CD4-positive, alpha-beta T cell treated with Interferon gamma for 1 hour (primary cell): ENCODE data around the gene EID3.
"Not testable (repeated sequence)": the region's sequence is repeated elsewhere in the genome, so short reads cannot be mapped to it uniquely, and the experiment has no call there.

Experiments used
- DNase-seq: peaks from one replicate; pipeline ENCODE4 v3.0.0-alpha.2; 2020

The EID3 gene

GRCh38 chr12:104313568-104314241 is 10.2 kb downstream of the EID3 start:
- DNase-seq = no peak

GRCh38 chr12:104314242-104314614 is 10.7 kb downstream of the EID3 start:
- DNase-seq = no peak

DNA sequence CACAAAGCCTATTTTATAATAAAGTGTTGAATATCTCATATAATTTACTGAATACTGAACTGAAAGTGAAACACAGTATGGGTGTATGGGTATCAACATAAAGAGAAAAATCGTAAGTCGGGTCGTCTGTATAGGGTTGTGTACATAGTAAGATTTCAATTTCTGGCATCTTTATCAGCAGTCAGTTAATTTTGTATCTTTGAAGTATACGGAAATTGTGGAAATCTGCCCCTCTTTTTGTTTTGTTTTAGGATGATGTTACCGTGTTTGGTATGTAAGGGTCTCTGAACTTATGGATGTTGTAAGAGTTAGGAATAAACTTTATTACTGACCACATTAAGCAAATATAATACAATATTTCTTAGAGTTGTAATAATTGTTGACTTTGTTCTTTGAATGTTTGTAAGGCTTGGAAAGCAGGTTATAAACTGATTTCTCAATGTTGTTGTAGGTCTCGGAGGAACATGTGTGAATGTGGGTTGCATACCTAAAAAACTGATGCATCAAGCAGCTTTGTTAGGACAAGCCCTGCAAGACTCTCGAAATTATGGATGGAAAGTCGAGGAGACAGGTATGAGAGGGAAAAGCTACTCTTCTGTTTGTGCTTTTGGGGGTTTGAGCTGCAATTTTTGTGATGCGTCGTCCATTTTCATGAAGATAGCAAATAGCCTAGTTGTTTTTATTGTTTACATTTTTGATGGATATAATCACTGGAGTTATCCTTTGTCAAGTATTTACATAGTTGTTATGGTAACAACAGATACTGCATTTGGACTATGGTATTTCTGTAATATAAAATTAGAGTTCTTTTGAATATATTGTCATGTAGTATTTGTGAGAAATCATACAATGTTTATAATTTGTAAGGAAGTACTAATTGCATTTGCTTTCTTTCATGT is 12.0 kb downstream of the EID3 start:
- no peak for DNase-seq

DNA sequence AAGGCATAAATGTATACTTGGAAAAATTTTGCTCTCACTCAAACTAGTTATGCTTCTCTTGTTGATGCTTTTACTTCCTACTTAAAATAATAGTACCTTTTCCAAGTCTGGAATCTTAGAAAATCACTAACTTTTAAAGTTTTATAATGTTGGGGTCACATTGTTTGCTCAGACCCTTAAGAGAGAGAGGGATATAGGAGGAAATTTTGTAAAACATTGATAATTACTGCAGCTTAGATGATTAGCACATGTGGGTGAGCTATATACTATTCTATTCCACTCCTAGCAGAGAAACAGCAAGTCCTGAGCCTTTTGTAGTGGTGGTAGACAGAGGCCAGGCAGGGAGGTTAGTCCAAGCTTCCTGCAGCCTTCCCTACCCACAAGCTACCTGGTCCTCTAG is 13.4 kb downstream of the EID3 start:
- no peak for DNase-seq

- no peak for DNase-seq
These were observed 14.1 kb downstream of the EID3 start for GRCh38 chr12:104317538-104318210.

- DNase-seq = no peak
These were observed 15.5 kb downstream of the EID3 start for GRCh38 chr12:104319028-104319427.

DNA sequence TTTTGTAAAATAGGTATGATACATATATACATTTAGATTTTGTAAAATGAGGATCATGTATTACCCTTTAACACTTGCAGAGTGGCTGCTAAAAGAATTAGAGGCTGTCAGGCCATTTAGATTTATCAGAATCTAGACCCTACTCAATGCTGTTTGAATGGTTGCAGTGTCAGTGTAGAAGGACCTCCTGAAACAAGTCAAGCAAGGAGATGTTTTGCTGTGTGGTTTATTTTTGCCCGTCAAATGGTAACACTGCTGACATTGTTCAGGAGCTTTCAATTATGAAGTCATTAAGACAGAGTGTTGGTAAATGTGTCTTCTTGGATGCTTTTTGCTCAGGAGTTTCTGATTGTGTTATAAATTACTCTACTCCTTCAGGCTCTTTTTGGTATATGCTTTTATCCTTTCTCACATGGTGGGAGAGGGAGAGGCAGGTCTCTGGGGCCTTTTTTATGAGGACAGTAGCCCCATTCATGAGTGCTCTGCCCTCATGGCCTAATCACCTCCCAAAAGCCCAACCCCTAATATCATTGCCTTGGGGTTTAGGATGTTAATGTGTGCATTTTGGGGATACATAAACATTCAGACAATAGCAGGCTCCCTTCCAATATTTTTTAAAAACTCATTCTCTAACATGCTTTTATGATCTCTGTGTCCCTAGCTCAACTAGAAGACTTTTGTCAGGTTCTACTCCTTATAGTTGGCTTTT is 16.5 kb downstream of the EID3 start:
- no peak for DNase-seq

GRCh38 chr12:104320627-104321024 is 17.1 kb downstream of the EID3 start:
- no peak for DNase-seq

DNA sequence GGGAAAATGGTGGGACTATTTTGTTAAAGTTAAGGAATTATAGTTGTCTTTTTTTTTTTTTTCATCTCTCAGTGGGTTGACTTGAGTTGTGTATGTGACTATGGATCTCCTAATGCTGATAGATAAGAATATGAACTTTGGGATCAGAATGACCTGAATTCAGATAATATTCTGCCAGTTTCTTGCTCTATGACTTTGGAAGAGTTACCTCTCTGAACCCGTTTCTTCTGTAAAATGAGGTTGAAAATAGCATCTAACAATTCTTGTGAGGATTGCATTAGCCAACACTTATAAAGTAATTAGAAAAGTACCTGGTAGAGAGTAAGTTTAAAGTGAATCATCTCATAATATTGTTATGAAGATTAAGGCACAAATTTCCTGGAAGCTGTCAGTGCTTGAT is 18.4 kb downstream of the EID3 start:
- DNase-seq = no peak

DNA sequence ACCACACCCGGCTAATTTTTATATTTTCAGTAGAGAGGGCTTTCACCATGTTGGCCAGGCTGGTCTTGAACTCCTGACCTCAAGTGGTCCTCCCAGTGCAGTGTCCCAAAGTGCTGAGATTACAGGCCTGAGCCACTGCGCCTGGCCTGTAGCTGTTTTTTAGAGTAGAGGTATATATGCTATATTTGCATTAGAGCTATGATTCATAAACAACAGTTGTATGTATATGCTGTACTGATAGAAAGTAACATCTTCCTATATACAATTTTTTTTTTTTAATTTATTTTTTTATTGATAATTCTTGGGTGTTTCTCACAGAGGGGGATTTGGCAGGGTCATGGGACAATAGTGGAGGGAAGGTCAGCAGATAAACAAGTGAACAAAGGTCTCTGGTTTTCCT is 19.0 kb downstream of the EID3 start:
- not testable (repeated sequence) for DNase-seq

DNA sequence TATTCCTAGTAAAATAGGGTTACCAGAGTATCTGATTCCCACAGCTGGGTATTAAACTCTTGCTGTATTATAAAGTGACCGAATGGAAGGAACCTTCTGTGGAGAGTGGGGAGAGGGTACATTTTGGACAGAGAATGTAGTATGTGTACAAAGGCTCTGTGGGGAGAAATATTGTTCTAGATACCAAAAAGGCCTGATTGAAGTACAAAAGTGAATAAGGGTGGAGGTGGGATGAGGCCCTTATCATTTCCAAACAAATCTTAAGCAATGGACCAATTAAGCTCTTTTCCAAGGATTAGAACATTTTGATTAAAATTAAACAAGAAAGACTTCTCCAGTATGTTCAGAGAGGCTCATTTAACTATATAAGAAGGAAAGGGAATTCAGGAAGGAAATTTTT is 20.4 kb downstream of the EID3 start:
- no peak for DNase-seq

DNA sequence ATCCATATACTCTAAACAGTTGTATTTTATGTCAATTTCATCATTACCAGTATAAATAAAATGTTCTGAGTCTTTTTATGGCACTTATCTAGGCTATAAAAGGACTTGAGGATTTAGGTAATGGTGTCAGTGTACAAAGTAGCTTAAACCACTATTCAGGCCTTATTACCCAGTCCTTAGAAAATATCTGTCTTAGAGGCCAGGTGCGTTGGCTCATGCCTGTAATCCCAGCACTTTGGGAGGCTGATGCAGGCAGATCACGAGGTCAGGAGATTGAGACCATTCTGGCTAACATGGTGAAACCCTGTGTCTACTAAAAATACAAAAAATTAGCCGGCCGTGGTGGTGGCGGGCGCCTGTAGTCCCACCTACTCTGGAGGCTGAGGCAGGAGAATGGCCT is 24.7 kb downstream of the EID3 start:
- DNase-seq = not testable (repeated sequence)

DNA sequence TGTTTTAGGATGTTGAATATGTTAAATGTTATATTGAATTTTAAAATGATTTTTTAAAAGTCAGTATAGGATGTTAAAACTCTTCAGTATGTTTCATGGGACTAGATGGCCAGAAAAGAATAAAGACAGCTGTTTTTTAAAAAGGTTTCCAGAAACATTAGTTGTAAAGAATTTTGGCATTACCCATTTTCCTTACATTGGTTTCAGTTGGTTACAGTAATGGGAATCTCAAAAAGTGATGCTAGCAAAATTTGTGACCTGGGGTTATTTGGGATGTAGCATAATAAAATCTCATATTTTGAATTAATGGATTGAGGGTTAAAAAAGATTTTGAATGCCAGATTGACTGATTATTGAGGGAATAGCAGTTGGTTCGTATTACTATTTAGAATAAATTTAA is 25.3 kb downstream of the EID3 start:
- DNase-seq = no peak

DNA sequence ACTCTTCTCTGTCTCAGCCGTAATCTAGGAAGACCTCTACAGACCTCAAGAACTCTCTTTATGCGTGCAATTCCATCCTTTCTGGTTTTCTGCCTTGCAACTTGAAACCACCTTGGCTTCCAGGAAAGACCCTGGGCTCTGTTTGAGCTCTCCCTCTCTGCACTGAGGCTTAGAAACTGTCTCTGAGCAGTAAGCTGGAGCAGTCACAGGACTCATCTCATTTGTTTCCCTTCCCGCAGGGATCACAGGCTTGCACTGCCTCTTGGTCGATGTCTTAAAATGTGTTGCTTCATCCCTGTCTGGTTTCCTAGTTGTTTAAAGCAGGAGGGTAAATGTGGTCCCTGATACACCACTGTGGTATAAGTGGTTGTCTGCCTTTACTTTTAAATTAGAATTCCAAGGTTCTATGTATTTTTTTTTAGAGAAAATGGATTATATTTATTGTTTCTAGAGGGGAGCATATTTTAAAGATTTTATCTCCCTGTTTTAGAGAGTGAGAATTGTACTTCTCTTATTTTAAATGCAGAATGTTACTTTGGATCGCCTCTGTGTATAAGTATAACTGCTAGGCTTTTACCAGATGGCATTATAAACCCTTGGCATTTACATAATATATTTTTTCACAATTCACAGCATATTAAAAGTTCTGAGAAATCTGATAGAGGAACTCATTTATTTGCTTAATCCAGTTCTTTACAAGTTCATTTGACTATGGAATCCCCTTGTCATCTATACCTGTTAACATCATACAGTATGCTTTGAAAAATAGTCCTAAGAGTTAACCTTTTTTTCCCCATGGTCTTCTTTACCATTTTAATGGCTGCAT is 26.4 kb downstream of the EID3 start:
- no peak for DNase-seq

DNA sequence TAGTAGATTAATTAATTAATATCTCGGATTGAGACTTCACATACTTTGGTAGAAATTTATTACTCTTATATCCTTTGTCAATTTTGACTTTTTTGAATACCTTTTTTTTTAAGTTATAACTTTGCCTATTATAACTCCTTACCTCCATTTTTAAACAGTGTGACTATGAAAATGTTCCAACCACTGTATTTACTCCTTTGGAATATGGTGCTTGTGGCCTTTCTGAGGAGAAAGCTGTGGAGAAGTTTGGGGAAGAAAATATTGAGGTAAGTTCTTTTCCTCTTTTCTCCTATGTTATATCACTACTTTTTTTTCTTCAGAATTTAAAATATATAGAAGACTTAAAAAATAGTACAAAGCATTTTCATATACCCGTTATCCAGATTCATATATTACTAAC is 27.8 kb downstream of the EID3 start:
- DNase-seq = no peak

- not testable (repeated sequence) for DNase-seq
These were observed 28.7 kb downstream of the EID3 start for GRCh38 chr12:104332273-104332672.

GRCh38 chr12:104333692-104334255 is 30.2 kb downstream of the EID3 start:
- DNase-seq = no peak

DNA sequence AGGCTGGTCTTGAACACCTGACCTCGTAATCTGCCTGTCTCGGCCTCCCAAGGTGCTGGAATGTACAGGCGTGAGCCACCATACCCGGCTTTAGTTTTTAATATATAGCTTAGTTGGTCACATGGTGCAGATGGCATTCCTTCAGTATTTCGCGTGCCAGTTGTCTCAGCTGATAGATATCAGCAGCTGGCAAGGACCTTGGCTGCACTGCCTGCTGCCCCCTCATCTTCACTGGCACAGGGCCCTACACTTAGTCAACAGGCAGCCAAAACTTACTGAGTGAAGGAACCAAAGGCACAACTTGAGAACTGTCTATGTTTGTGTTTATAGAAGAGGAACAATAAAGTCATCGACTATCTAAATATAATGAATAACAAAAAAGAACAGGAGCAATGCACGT is 31.0 kb downstream of the EID3 start:
- no peak for DNase-seq

- no peak for DNase-seq
These were observed 32.6 kb downstream of the EID3 start for GRCh38 chr12:104336115-104336514.

DNA sequence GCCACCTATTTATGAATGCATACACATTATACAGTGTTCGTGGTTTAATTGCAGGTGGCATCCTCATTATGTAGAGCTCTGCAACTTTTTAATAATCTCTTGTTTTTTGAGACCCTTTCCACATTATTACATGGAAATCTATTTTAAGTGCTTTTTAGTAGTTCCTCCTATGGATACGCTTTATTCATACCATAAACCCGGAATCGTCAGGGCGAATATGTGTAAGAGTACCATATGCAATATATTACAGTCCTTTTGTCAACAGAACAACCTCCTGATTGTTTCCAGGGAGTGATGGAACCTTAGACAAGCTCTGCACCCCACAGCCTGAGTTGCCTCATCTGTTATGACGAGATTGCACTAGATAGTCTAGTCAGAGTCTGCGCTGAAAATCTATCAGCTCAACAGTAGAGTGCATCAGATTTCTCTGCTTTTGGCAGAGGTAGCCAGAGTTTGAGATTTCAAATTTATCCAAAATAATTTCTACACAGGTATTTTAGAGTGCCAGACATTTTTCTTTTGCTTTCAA is 33.6 kb downstream of the EID3 start:
- DNase-seq = no peak

DNA sequence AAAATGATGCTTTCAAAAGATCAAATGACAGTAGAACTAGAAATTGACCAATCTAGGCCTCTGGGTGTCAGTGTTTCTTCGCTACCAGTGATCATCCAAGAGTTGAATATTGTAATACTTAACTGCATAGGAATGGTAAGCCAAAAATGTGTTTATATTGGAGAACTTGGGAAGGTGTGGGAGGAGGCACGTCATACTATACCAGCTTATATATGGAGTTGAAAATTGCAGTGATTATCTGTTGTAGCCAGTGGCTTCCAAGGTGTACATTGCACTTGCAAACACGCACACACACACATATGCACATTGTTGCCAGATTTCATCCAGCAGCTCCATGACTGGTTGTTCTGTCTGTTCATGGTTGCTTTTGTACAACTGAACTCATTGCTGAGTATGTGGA is 36.1 kb downstream of the EID3 start:
- no peak for DNase-seq

DNA sequence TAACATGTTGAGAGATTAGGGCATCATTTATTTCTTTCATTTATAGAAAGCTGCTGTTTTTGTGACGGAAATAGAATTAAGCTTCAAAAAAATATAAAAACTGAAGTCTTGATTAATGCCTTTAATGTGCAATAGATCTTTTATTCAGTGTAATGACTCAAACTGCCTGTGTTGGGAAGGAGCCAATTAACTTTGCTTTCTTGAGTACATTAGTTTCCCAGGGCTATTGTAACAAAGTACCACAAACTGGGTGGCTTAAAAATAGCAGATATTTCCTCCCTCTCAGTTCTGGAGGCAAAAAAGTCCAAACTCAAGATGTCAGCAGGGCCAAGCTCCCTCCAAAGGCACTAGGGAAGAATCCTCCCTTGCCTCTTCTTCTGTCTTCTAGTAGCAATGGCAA is 36.6 kb downstream of the EID3 start:
- DNase-seq = no peak
